ENCODE data around the gene NDUFAF4. TPM values are rescaled to one million over a fixed set of nuclear protein-coding genes. Genes with fewer than 3 reads are reported as not detected.

The NDUFAF4 gene
- total RNA-seq, 1 experiment from 2014 or later, result 44.1 TPM

DNA sequence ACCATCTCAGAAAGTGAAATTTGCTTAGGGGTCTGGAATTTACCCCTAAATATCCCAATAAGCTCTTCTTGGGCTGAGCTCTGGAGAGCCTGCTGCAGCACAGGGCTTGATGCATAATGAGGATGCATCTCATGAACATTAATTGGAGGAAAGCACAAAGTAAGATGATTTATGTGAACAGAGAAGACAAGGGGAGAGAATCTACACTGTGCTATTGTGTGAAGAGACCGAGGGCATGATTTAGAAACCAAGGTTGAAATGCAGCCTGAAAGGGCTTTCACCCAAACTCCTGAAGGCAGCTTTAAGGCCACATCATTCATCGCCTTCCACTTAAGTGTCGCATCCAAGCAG is 32.7 kb downstream of the NDUFAF4 start:
- no peaks in the 10 kb centered on the region for H3K36me3 Mint-ChIP-seq (ENCODE audit: insufficient read depth, unreplicated experiment)
- H3K27ac Mint-ChIP-seq (ENCODE audit: unreplicated experiment), result no peak overlapping the region
- H3K9me3 Mint-ChIP-seq (ENCODE audit: unreplicated experiment), result no peaks in the 10 kb centered on the region
- BruUV-seq (replicated peaks), result no TSS peak
- no peaks in the 10 kb centered on the region for H3K36me3 ChIP-seq (ENCODE audit: control insufficient read depth, insufficient read depth, low read length)
- no peaks in the 10 kb centered on the region for H3K4me1 Mint-ChIP-seq (ENCODE audit: low read depth, unreplicated experiment)
- intact Hi-C loops (cut with micrococcal nuclease; ENCODE audit: unreplicated experiment), result no loop called here
- no peaks in the 10 kb centered on the region for H3K9me3 ChIP-seq
- peaks cover 5% of the 10 kb centered on the region for H3K27me3 Mint-ChIP-seq (ENCODE audit: insufficient read depth, unreplicated experiment)
- TF ChIP-seq, protein P1, sequence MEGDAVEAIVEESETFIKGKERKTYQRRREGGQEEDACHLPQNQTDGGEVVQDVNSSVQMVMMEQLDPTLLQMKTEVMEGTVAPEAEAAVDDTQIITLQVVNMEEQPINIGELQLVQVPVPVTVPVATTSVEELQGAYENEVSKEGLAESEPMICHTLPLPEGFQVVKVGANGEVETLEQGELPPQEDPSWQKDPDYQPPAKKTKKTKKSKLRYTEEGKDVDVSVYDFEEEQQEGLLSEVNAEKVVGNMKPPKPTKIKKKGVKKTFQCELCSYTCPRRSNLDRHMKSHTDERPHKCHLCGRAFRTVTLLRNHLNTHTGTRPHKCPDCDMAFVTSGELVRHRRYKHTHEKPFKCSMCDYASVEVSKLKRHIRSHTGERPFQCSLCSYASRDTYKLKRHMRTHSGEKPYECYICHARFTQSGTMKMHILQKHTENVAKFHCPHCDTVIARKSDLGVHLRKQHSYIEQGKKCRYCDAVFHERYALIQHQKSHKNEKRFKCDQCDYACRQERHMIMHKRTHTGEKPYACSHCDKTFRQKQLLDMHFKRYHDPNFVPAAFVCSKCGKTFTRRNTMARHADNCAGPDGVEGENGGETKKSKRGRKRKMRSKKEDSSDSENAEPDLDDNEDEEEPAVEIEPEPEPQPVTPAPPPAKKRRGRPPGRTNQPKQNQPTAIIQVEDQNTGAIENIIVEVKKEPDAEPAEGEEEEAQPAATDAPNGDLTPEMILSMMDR (IDR thresholded peaks at IDR 0.05; ENCODE audit: insufficient read depth in 1 of 2, low read depth in 1 of 2, low read length in 1 of 2, severe bottlenecking in 1 of 2, unreplicated experiment in 1 of 2), result no peak
- ChIA-PET POLR2A (interaction anchor here (0.6 kb wide), 1 partner anchor 733 kb away, joined by 3 read pairs; no protein-coding TSS in a partner anchor), CTCF (no interaction called here)
- DNase-seq, result no peak
- no peaks in the 10 kb centered on the region for H3K27me3 ChIP-seq (replicated peaks; ENCODE audit: control insufficient read depth, insufficient read depth, low read length)
- no peak overlapping the region for H3K4me3 ChIP-seq (ENCODE audit: low read depth, low read length)
- H3K4me1 ChIP-seq, result no peaks in the 10 kb centered on the region
- no peak overlapping the region for H3K4me3 Mint-ChIP-seq (ENCODE audit: unreplicated experiment)

DNA sequence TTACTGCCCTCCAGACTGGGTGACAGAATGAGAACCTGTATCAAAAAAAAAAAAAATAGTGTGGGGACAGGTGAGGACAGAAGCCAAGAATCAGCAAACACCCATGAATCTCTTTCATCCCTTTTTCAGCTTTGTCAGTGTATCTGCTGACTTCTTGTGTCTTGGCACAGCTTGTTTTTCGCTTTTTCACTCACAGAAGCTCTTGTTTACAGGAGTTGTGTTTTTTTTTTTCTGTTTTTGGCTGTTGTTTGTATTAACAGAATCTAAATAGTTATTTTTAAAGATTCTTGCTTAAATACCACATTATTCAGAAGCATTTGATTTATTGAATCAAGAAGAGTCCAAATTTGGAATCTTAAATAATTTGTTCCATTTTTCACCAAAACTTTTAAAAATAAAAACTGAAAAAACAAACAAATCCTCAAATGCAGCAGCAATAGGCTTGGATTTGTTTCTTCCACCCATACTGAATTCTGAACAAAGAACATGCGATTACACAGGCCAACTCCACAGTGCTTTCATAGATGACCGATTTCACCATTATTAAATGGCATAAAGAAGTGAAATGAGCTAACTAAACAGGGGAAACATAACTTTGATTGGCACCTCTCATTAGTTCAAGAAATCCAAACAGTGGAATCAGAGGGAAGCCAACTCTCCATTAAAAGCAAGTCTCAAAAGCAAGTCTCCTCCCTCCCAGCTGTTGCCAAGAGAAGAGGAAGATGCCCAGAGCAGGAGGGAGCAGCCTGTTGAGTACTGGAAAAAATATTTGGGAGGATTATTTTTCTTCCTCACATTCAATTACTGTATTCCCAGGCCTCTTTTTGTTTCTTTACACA is 33.3 kb downstream of the NDUFAF4 start:
- no peak overlapping the region for H3K4me3 ChIP-seq (ENCODE audit: low read depth, low read length)
- H3K9me3 ChIP-seq, result no peaks in the 10 kb centered on the region
- Mint-ChIP-seq H3K4me1 (ENCODE audit: low read depth, unreplicated experiment) (no peaks in the 10 kb centered on the region), H3K4me3 (ENCODE audit: unreplicated experiment) (no peak overlapping the region), H3K27ac (ENCODE audit: unreplicated experiment) (no peak overlapping the region), H3K9me3 (ENCODE audit: unreplicated experiment) (no peaks in the 10 kb centered on the region), H3K27me3 (ENCODE audit: insufficient read depth, unreplicated experiment) (peaks cover 8% of the 10 kb centered on the region), H3K36me3 (ENCODE audit: insufficient read depth, unreplicated experiment) (no peaks in the 10 kb centered on the region)
- no TSS peak for BruUV-seq (replicated peaks)
- POLR2A ChIA-PET, result interaction anchor here (0.6 kb wide), 1 partner anchor 733 kb away, joined by 3 read pairs; no protein-coding TSS in a partner anchor
- DNase-seq, result no peak
- TF ChIP-seq, protein P1 (IDR thresholded peaks at IDR 0.05; ENCODE audit: insufficient read depth in 1 of 2, low read depth in 1 of 2, low read length in 1 of 2, severe bottlenecking in 1 of 2, unreplicated experiment in 1 of 2), result no peak
- no peaks in the 10 kb centered on the region for H3K4me1 ChIP-seq
- H3K27me3 ChIP-seq (replicated peaks; ENCODE audit: control insufficient read depth, insufficient read depth, low read length), result no peaks in the 10 kb centered on the region
- H3K36me3 ChIP-seq (ENCODE audit: control insufficient read depth, insufficient read depth, low read length), result no peaks in the 10 kb centered on the region
- CTCF ChIA-PET, result no interaction called here
- intact Hi-C loops (cut with micrococcal nuclease; ENCODE audit: unreplicated experiment), result no loop called here

DNA sequence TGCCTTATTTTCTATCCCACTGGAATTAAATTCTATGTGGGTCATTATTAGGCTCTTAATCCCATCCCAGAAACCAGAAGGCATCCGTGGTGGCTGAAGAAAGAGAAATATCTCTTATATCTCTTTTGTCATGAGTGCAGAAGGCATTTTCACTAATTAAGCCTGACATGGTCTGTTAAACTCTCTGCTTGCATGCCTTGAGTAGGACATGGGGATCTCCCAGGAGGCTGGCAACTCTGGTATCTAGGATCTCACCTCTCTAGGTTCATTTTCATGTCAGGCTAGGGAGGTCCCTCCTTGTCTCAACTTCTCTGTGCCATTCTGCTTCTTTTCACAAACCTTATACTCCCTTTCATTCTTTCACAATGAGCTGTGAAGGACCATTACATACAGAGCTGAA is 35.1 kb downstream of the NDUFAF4 start:
- Mint-ChIP-seq H3K4me1 (ENCODE audit: low read depth, unreplicated experiment) (no peaks in the 10 kb centered on the region), H3K27me3 (ENCODE audit: insufficient read depth, unreplicated experiment) (peaks cover 16% of the 10 kb centered on the region), H3K9me3 (ENCODE audit: unreplicated experiment) (no peaks in the 10 kb centered on the region), H3K4me3 (ENCODE audit: unreplicated experiment) (no peak overlapping the region), H3K27ac (ENCODE audit: unreplicated experiment) (no peak overlapping the region), H3K36me3 (ENCODE audit: insufficient read depth, unreplicated experiment) (no peaks in the 10 kb centered on the region)
- intact Hi-C loops (cut with micrococcal nuclease; ENCODE audit: unreplicated experiment), result no loop called here
- ChIA-PET CTCF (no interaction called here), POLR2A (no interaction called here)
- TF ChIP-seq, protein P1 (IDR thresholded peaks at IDR 0.05; ENCODE audit: insufficient read depth in 1 of 2, low read depth in 1 of 2, low read length in 1 of 2, severe bottlenecking in 1 of 2, unreplicated experiment in 1 of 2), result no peak
- no peaks in the 10 kb centered on the region; the same call in 1 of the 2 replicates for H3K9me3 ChIP-seq
- DNase-seq, result no peak
- H3K4me3 ChIP-seq (ENCODE audit: low read depth, low read length), result no peak overlapping the region
- H3K4me1 ChIP-seq, result no peaks in the 10 kb centered on the region
- no TSS peak for BruUV-seq (replicated peaks)
- no peaks in the 10 kb centered on the region for H3K36me3 ChIP-seq (ENCODE audit: control insufficient read depth, insufficient read depth, low read length)
- H3K27me3 ChIP-seq (replicated peaks; ENCODE audit: control insufficient read depth, insufficient read depth, low read length), result no peaks in the 10 kb centered on the region
